Thoracic aorta (tissue), 2 donors: Measurements from ENCODE around the gene ANO3. TPM values are rescaled to one million over a fixed set of nuclear protein-coding genes. Genes with fewer than 3 reads are reported as not detected.

Experiments
- ATAC-seq: fragments of 150-250 bp; one replicate; pipeline ENCODE4 v1.8.0; 2017; ENCODE audit warnings: low read depth; ENCODE audit not compliant: insufficient number of reproducible peaks, low FRiP score
- DNase-seq: peaks from one replicate; pipeline ENCODE4 v3.0.0-alpha.2; 2020; ENCODE audit warnings: low spot score
- H3K27ac ChIP-seq, 2 donors: fragments of 200-600 bp; sonication (generic); 1 replicate in 1 of 2; 2 replicates in 1 of 2; pipeline ENCODE4 v1.5.1; 2016; ENCODE audit warnings: mild to moderate bottlenecking in 2 of 2, moderate library complexity in 2 of 2
- H3K27me3 ChIP-seq: fragments of 200-600 bp; sonication (generic); replicated peaks from 2 replicates; pipeline ENCODE4 v1.6.0; 2016; ENCODE audit warnings: mild to moderate bottlenecking; ENCODE audit not compliant: insufficient read depth
- H3K36me3 ChIP-seq: fragments of 200-600 bp; sonication (generic); one replicate; pipeline ENCODE4 v1.5.1; 2016
- H3K4me1 ChIP-seq, 2 donors: fragments of 200-600 bp; sonication (generic); 1 replicate in 1 of 2; 2 replicates in 1 of 2; pipeline versions ENCODE4 v1.5.1 to v1.6.0; 2016; ENCODE audit warnings: low read depth in 2 of 2, mild to moderate bottlenecking in 1 of 2; ENCODE audit not compliant: control insufficient read depth in 1 of 2
- H3K4me3 ChIP-seq: fragments of 200-600 bp; sonication (generic); 2 replicates; pipeline ENCODE4 v1.5.1; 2016; ENCODE audit warnings: mild to moderate bottlenecking
- H3K9me3 ChIP-seq: fragments of 200-600 bp; sonication (generic); 2 replicates; pipeline ENCODE4 v1.5.1; 2016
- CTCF ChIP-seq: fragments of 200-600 bp; sonication (generic); IDR thresholded peaks from one replicate; pipeline ENCODE4 v1.5.1; 2019; ENCODE audit warnings: antibody characterized with exemption
- total RNA-seq, 2 donors: library from RNA; depleted of rRNA; stranded (reverse); fragments of >200 nt; gene quantifications; one replicate each; pipeline versions ENCODE4 v1.1.0 to v1.2.3, GENCODE V29; 2016

Gene ANO3
- total RNA-seq, 2 donors from 2014 or later = 0.71 to 13.4 TPM

- no peak overlapping the region for H3K4me3 ChIP-seq
- ATAC-seq = no peak
- no peaks in the 10 kb centered on the region for H3K36me3 ChIP-seq
- TF ChIP-seq CTCF = no peak
- no peaks in the 10 kb centered on the region for H3K9me3 ChIP-seq
- no peaks in the 10 kb centered on the region for H3K27me3 ChIP-seq
- no peaks in the 10 kb centered on the region for H3K4me1 ChIP-seq
- H3K27ac ChIP-seq = no peak overlapping the region
- no peak for DNase-seq
These were observed 67.4 kb downstream of the ANO3 start for GRCh38 chr11:26399336-26399735.

- no peak overlapping the region for H3K4me3 ChIP-seq
- no peak for ATAC-seq
- no peaks in the 10 kb centered on the region for H3K4me1 ChIP-seq
- no peak overlapping the region for H3K27ac ChIP-seq
- H3K9me3 ChIP-seq = no peaks in the 10 kb centered on the region
- no peaks in the 10 kb centered on the region for H3K36me3 ChIP-seq
- H3K27me3 ChIP-seq = no peaks in the 10 kb centered on the region
- no peak for DNase-seq
- TF ChIP-seq CTCF = no peak
These were observed 78.9 kb downstream of the ANO3 start for GRCh38 chr11:26410706-26411366.

GRCh38 chr11:26412955-26413354 lies 81.0 kb downstream of the ANO3 start:
- H3K27ac ChIP-seq = no peak overlapping the region
- no peak for ATAC-seq

GRCh38 chr11:26418386-26418912 lies 86.5 kb downstream of the ANO3 start:
- no peaks in the 10 kb centered on the region for H3K27me3 ChIP-seq
- no peak for TF ChIP-seq CTCF
- no peaks in the 10 kb centered on the region for H3K9me3 ChIP-seq
- ATAC-seq (no peak), DNase-seq (no peak)
- no peaks in the 10 kb centered on the region for H3K4me1 ChIP-seq
- no peak overlapping the region for H3K27ac ChIP-seq
- no peaks in the 10 kb centered on the region for H3K36me3 ChIP-seq
- H3K4me3 ChIP-seq = no peak overlapping the region

More at GRCh38 chr11:26412955-26413354, 81.0 kb downstream of the ANO3 start:
- DNase-seq = no peak
- Histone ChIP-seq H3K36me3 (no peaks in the 10 kb centered on the region), H3K4me1 (no peaks in the 10 kb centered on the region), H3K27me3 (no peaks in the 10 kb centered on the region), H3K4me3 (no peak overlapping the region), H3K9me3 (no peaks in the 10 kb centered on the region)
- no peak for TF ChIP-seq CTCF

GRCh38 chr11:26420331-26420730 lies 88.4 kb downstream of the ANO3 start:
- DNase-seq (no peak), ATAC-seq (no peak)
- H3K27me3 ChIP-seq = no peaks in the 10 kb centered on the region
- H3K27ac ChIP-seq = no peak overlapping the region
- H3K4me1 ChIP-seq = no peaks in the 10 kb centered on the region
- H3K9me3 ChIP-seq = no peaks in the 10 kb centered on the region
- H3K36me3 ChIP-seq = no peaks in the 10 kb centered on the region
- no peak overlapping the region for H3K4me3 ChIP-seq
- TF ChIP-seq CTCF = no peak
